Lung (tissue), 12 donors: ENCODE measurements around the gene BIRC3. TPM values are rescaled to one million over a fixed set of nuclear protein-coding genes. Genes with fewer than 3 reads are reported as not detected.

Experiments used
- ATAC-seq: fragments of 200-7000 bp; cut with Tn5 transposase; one replicate; pipeline ENCODE4 v1.9.1; 2020; ENCODE audit warnings: moderate number of reproducible peaks; ENCODE audit not compliant: insufficient read depth, low FRiP score
- DNase-seq, 3 donors: peaks; one replicate each; pipeline ENCODE4 v3.0.0-alpha.2; 2013 to 2017
- H3K27ac ChIP-seq, 2 donors: one replicate each; pipeline ENCODE4 v1.5.1; 2013; ENCODE audit warnings: mild to moderate bottlenecking in 2 of 2, moderate library complexity in 2 of 2, control low read depth in 1 of 2, inconsistent platforms in 1 of 2, low read depth in 1 of 2, low read length in 1 of 2
- H3K27me3 ChIP-seq, 3 donors: one replicate each; pipeline ENCODE4 v1.5.1; 2013; ENCODE audit warnings: low read length in 2 of 3; ENCODE audit not compliant: control insufficient read depth in 3 of 3, insufficient read depth in 3 of 3
- H3K36me3 ChIP-seq, 4 donors: one replicate each; pipeline ENCODE4 v1.5.1; 2013; ENCODE audit warnings: low read length in 4 of 4, mild to moderate bottlenecking in 1 of 4, moderate library complexity in 1 of 4; ENCODE audit not compliant: control insufficient read depth in 4 of 4, insufficient read depth in 4 of 4
- H3K4me1 ChIP-seq, 5 donors: one replicate each; pipeline ENCODE4 v1.5.1; 2013; ENCODE audit warnings: low read length in 5 of 5, mild to moderate bottlenecking in 2 of 5, moderate library complexity in 1 of 5; ENCODE audit not compliant: control insufficient read depth in 5 of 5, insufficient read depth in 5 of 5
- H3K4me3 ChIP-seq: one replicate; pipeline ENCODE4 v1.5.1; 2013; ENCODE audit warnings: mild to moderate bottlenecking, control low read depth, moderate library complexity
- H3K9ac ChIP-seq, 2 donors: one replicate each; pipeline ENCODE4 v1.5.1; 2013; ENCODE audit warnings: low read length in 2 of 2, control low read depth in 1 of 2; ENCODE audit not compliant: insufficient read depth in 1 of 2
- H3K9me3 ChIP-seq, 4 donors: one replicate each; pipeline ENCODE4 v1.5.1; 2013; ENCODE audit warnings: low read length in 3 of 4, mild to moderate bottlenecking in 1 of 4, moderate library complexity in 1 of 4; ENCODE audit not compliant: control insufficient read depth in 4 of 4, insufficient read depth in 3 of 4
- CTCF ChIP-seq: IDR thresholded peaks from 2 replicates; pipeline ENCODE4 v1.5.1; 2012; ENCODE audit warnings: mild to moderate bottlenecking; ENCODE audit errors: control extremely low read depth, extremely low read depth
- WGBS, 2 donors: extraction: QIAGEN DNeasy Blood & Tissue Kit; methylation state at CpG; one replicate each; pipeline ENCODE4 v1.1.7; 2013; 5-methylcytosine and 5-hydroxymethylcytosine counted together
- polyA plus RNA-seq, 2 donors: library from polyadenylated mRNA; stranded (reverse); fragments of 200-250 nt; gene quantifications; one replicate each; pipeline ENCODE4 v1.2.1, GENCODE V29; 2013
- total RNA-seq, 2 donors: library from RNA; depleted of rRNA in 1 of 2; stranded (reverse); fragments of >200 nt in 1 of 2; gene quantifications; one replicate each; pipeline ENCODE4 v1.2.1, GENCODE V29; 2014 to 2021
- donor health status: control.
- donor health status: control.
- donor health status: Bipolar disorder and iron deficiency.
- donor health status: healthy.
- donor health status: DM: yes; HTN: yes; CAD: no.

Gene BIRC3
- total and polyA plus RNA-seq, 4 donors, result 8.7 to 61.0 (median 32.3) TPM

- H3K36me3 ChIP-seq, result no peaks in the 10 kb centered on the region
- 41 to 66% methylated on average over 2 of the region's 2 CpGs for WGBS, 2 donors
- peaks cover 0 to 11% (median 4%) of the 10 kb centered on the region in 5 donors for H3K4me1 ChIP-seq
- H3K27me3 ChIP-seq, result no peaks in the 10 kb centered on the region
- TF ChIP-seq CTCF, result no peak
- H3K9me3 ChIP-seq, result no peaks in the 10 kb centered on the region
- H3K4me3 ChIP-seq, result no peak overlapping the region
- no peak overlapping the region for H3K9ac ChIP-seq
- H3K27ac ChIP-seq, result no peak overlapping the region
- ATAC-seq (no peak), DNase-seq (peak in 2 of 3 donors; percentile 69 to 74)
Observed at GRCh38 chr11:102312667-102313066, 4.6 kb upstream of the BIRC3 start.

- H3K27ac ChIP-seq, result peak overlapping the region; percentile 85
- no peaks in the 10 kb centered on the region for H3K36me3 ChIP-seq
- WGBS, 2 donors, result 62 to 72% methylated on average over 4 of the region's 4 CpGs
- TF ChIP-seq CTCF, result no peak
- ATAC-seq (no peak), DNase-seq (peak in 2 of 3 donors; percentile 79 to 82)
- H3K9me3 ChIP-seq, result no peaks in the 10 kb centered on the region
- H3K9ac ChIP-seq, result no peak overlapping the region
- no peak overlapping the region for H3K4me3 ChIP-seq
- peaks cover 0 to 12% (median 7%) of the 10 kb centered on the region in 5 donors for H3K4me1 ChIP-seq
- H3K27me3 ChIP-seq, result peaks cover 0 to 1% (median 0%) of the 10 kb centered on the region in 3 donors
Observed at GRCh38 chr11:102313238-102313940, 3.9 kb upstream of the BIRC3 start.

- Histone ChIP-seq H3K36me3 (no peaks in the 10 kb centered on the region), H3K9ac (no peak overlapping the region), H3K27ac (no peak overlapping the region), H3K27me3 (peaks cover 0 to 4% (median 0%) of the 10 kb centered on the region in 3 donors), H3K4me1 (peaks cover 0 to 12% (median 6%) of the 10 kb centered on the region in 5 donors), H3K4me3 (no peak overlapping the region), H3K9me3 (no peaks in the 10 kb centered on the region)
- 78 to 84% methylated on average over 2 of the region's 2 CpGs for WGBS, 2 donors
- DNase-seq (no peak), ATAC-seq (no peak)
- no peak for TF ChIP-seq CTCF
Observed at GRCh38 chr11:102314784-102315183, 2.5 kb upstream of the BIRC3 start.
